HUES64 (cell line): ENCODE results near the gene CDH4.

Experiments
- H3K27ac ChIP-seq: 2 replicates; pipeline ENCODE4 v1.7.0; 2013; ENCODE audit warnings: low read depth, low read length, inconsistent platforms
- H3K27me3 ChIP-seq: 2 replicates; pipeline ENCODE4 v1.6.1; 2013; ENCODE audit warnings: mild to moderate bottlenecking, low read length; ENCODE audit not compliant: insufficient read depth
- H3K36me3 ChIP-seq: 2 replicates; pipeline ENCODE4 v1.6.1; 2013; ENCODE audit warnings: mild to moderate bottlenecking, low read length; ENCODE audit not compliant: insufficient read depth
- H3K4me1 ChIP-seq: 2 replicates; pipeline ENCODE4 v1.6.1; 2013; ENCODE audit warnings: mild to moderate bottlenecking, low read length, moderate library complexity; ENCODE audit not compliant: insufficient read depth
- H3K4me3 ChIP-seq: 2 replicates; pipeline ENCODE4 v1.5.1; 2013; ENCODE audit warnings: mild to moderate bottlenecking, low read length, moderate library complexity
- H3K9ac ChIP-seq: 2 replicates; pipeline ENCODE4 v1.6.1; 2013; ENCODE audit warnings: mild to moderate bottlenecking, low read depth, low read length
- H3K9me3 ChIP-seq: 2 replicates; pipeline ENCODE4 v1.6.1; 2013; ENCODE audit warnings: low read depth, low read length; ENCODE audit not compliant: insufficient read depth
- WGBS: fragments of 150-250, 120-280 bp; methylation state at CpG from one replicate; pipeline ENCODE4 v1.1.7; 2013; ENCODE audit warnings: missing lambda C conversion rate; 5-methylcytosine and 5-hydroxymethylcytosine counted together

The CDH4 gene

DNA sequence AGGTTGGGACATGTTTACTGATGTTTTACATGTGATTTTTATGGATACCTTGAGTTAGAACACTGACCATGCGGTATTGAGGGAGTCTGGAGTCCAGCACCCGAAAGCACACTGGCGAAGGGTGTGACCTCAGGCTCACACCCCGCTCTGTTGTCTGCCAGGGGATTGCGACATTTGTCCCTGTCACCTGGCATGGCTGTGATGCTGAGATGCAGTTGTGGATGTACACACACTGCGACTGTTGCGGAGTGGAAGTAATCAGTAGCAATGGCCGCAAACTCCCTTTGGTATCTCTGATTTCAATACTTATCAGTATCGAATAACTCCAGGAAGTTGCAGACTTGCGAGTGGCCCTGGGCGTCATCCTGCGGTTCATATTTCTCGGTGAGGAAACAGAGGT is 43.2 kb downstream of the CDH4 start:
- no peak overlapping the region for H3K9ac ChIP-seq
- WGBS: 94% methylated on average over 13 of the region's 13 CpGs
- no peaks in the 10 kb centered on the region for H3K36me3 ChIP-seq
- no peak overlapping the region for H3K4me3 ChIP-seq
- H3K27ac ChIP-seq: no peak overlapping the region
- H3K4me1 ChIP-seq: no peaks in the 10 kb centered on the region
- no peaks in the 10 kb centered on the region for H3K9me3 ChIP-seq
- H3K27me3 ChIP-seq: no peaks in the 10 kb centered on the region

DNA sequence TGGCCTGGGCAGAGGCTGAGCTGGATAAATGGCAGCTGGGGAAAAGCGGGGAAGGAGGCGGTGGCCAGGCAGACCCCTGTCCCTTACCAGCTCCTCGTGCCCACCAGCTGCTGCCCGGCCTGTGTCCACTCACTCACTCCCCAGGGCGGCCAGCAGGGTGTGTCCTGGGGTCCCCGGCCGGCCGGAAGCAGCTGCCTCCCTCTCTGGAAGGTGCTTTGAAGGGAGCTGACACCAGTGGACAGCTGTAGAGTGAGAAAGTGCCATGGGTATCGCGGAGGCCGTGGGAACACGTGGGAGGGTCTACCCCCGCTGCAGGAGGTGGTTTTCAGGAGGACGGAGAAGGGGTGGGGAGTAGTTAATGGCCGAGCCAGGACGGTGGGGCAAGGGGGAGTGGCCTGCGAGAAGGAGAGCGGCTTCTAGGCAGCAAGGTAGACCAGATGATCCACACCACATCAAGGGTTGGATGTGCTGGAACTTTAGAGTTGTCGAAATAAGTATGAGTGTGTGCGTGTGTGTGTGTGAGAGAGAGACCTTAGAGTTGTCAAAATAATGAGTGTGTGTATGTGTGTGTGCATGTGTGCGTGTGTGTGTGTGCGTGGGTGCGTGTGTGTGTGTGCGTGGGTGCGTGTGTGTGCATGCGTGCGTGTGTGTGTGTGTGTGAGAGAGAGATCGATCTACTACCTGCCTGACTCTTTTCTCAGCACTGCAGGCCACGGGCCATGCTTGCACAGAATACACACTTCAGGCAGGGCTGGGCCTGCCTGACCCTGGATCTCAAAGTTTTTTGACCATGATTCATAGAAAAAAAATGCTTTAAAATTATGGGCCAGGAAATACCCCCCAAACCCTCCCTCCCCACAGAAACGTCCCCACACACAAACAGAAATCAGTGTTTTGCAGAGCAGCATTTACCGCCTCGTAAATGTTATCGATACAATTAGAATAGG is 43.9 kb downstream of the CDH4 start:
- no peaks in the 10 kb centered on the region for H3K27me3 ChIP-seq
- no peak overlapping the region for H3K9ac ChIP-seq
- no peaks in the 10 kb centered on the region for H3K36me3 ChIP-seq
- no peaks in the 10 kb centered on the region for H3K4me1 ChIP-seq
- no peaks in the 10 kb centered on the region for H3K9me3 ChIP-seq
- no peak overlapping the region for H3K27ac ChIP-seq
- no peak overlapping the region for H3K4me3 ChIP-seq
- 77% methylated on average over 33 of the region's 33 CpGs for WGBS

DNA sequence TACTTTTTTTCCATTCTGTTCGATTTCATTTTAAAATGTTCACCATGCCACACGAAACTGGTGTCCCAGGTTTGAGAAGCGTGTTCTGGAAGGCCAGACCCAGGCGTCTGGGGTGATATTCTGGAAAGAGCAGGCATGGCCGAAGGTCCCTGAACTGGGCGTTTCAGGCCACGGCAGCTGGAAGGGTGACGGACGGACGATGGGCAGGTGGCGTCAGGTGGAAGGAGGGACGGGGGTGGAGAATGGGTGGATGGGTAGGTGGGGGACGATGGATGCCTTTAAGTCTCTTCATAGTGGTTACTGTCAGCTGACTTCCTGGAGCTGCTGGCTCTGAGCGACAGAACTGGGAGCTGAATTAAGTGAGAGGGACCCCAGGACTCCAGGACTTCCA is 44.6 kb downstream of the CDH4 start:
- H3K36me3 ChIP-seq: no peaks in the 10 kb centered on the region
- H3K4me3 ChIP-seq: no peak overlapping the region
- H3K9me3 ChIP-seq: no peaks in the 10 kb centered on the region
- H3K27ac ChIP-seq: no peak overlapping the region
- WGBS: 87% methylated on average over 14 of the region's 14 CpGs
- H3K27me3 ChIP-seq: no peaks in the 10 kb centered on the region
- no peaks in the 10 kb centered on the region for H3K4me1 ChIP-seq
- H3K9ac ChIP-seq: no peak overlapping the region

DNA sequence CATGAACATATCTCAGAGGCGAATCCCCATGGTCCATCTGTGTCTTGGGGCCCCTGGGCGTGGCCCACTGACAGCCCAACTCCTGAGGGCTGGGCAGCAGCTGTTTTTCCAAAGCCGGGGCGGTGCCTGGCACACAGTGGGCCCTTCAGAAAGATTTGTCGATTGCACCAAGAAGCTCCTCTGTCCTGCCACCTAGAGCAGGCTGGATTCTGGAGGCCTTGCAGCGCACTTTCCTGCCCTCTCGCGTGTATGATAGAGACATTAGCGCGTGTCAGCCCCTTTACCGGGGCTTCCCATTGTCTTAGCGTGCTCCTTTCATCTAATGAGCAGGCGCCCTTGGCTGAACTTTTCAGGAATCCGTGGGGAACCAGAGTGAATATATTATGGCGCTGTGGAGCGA is 45.4 kb downstream of the CDH4 start:
- Histone ChIP-seq H3K4me1 (no peaks in the 10 kb centered on the region), H3K27ac (no peak overlapping the region), H3K9ac (no peak overlapping the region), H3K36me3 (no peaks in the 10 kb centered on the region), H3K4me3 (no peak overlapping the region), H3K27me3 (no peaks in the 10 kb centered on the region), H3K9me3 (no peaks in the 10 kb centered on the region)
- 96% methylated on average over 16 of the region's 16 CpGs for WGBS

DNA sequence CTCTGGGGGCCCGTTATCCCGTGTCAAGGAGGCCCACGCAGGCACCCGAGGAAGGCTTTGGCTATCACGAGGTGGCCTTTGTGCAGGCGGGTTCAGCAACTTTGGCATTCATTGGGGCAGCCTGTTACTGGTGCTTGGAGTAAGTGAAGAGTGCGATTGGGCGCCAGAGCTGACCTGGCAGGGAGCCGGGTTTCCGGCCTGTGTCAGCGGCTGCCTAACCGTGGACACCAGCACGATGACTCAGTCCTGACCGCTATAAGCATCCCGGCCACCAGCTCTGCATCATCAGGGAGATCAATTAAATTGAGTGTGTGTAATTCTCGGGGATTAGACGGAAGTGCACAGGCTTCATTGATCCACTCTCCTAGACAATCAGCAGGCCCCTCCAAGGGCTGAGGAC is 45.9 kb downstream of the CDH4 start:
- H3K36me3 ChIP-seq: no peaks in the 10 kb centered on the region
- no peaks in the 10 kb centered on the region for H3K27me3 ChIP-seq
- H3K9me3 ChIP-seq: no peaks in the 10 kb centered on the region
- no peak overlapping the region for H3K9ac ChIP-seq
- no peak overlapping the region for H3K4me3 ChIP-seq
- no peaks in the 10 kb centered on the region for H3K4me1 ChIP-seq
- WGBS: 97% methylated on average over 17 of the region's 17 CpGs
- H3K27ac ChIP-seq: no peak overlapping the region

DNA sequence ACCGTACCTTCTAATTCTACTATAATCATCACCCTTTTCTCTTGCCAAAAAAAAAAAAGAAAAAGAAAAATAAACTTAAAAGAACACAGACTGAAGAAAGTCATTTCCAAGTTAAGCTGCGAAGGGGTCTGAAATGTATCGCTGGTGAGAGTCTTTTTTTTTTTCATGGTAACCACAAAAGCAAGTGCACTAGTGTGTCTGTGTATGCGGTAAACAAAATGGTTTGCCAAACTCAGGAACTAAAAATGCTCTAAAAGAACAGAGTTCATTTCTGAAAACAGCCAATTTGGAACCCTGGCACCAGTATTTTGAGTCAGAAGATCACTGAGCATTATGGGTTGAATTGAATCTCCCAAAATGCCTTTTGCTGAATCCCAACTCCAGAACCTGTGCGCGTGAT is 46.6 kb downstream of the CDH4 start:
- H3K9me3 ChIP-seq: no peaks in the 10 kb centered on the region
- no peaks in the 10 kb centered on the region for H3K36me3 ChIP-seq
- no peak overlapping the region for H3K27ac ChIP-seq
- no peak overlapping the region for H3K9ac ChIP-seq
- WGBS: 93% methylated on average over 6 of the region's 6 CpGs
- H3K4me3 ChIP-seq: no peak overlapping the region
- H3K4me1 ChIP-seq: no peaks in the 10 kb centered on the region
- no peaks in the 10 kb centered on the region for H3K27me3 ChIP-seq

DNA sequence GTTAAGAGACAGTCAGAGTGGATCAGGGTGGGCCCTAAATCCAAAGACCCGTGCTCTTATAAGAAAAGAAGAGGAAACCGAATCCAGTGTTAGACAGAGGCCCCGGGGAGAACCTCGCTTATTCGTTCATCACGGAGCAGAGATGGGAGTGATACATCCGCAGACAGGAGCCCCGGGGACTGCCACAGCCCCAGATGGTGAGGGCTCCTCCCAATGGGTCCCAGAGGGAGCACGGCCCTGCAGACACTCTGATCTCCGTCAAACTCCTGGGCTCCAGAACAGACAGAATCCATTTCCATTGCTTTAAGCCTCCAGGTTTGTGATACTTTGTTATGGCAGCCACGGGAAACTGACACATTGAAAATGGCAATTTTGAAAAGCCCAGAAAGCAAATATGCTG is 47.0 kb downstream of the CDH4 start:
- WGBS: 88% methylated on average over 11 of the region's 11 CpGs

DNA sequence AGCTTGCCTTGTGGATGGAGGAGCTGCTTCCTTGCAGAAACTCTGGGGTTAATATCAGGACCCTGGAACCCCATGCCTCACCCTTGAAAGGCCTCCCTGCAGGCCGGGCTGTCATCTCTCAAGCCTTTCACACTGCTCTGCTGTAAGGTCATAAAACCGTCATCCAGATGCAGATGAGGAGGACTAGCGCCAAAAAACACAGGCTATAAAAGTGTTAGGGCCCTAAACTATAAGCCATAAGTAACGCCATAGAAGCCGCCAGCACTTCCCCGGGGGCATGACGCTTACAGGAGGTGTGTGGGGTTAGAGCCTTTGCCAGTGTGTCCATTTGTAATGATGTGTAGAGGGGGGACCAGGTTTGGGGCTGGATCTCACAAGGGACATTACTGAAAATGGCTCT is 47.6 kb downstream of the CDH4 start:
- WGBS: 93% methylated on average over 7 of the region's 7 CpGs
- H3K9ac ChIP-seq: no peak overlapping the region
- no peaks in the 10 kb centered on the region for H3K4me1 ChIP-seq
- no peak overlapping the region for H3K27ac ChIP-seq
- no peaks in the 10 kb centered on the region for H3K36me3 ChIP-seq
- H3K27me3 ChIP-seq: no peaks in the 10 kb centered on the region
- no peaks in the 10 kb centered on the region for H3K9me3 ChIP-seq
- H3K4me3 ChIP-seq: no peak overlapping the region

More for the DNA sequence above, 47.0 kb downstream of the CDH4 start:
- H3K27me3 ChIP-seq: no peaks in the 10 kb centered on the region
- H3K4me3 ChIP-seq: no peak overlapping the region
- H3K36me3 ChIP-seq: no peaks in the 10 kb centered on the region
- H3K9me3 ChIP-seq: no peaks in the 10 kb centered on the region
- H3K27ac ChIP-seq: no peak overlapping the region
- no peaks in the 10 kb centered on the region for H3K4me1 ChIP-seq
- H3K9ac ChIP-seq: no peak overlapping the region

DNA sequence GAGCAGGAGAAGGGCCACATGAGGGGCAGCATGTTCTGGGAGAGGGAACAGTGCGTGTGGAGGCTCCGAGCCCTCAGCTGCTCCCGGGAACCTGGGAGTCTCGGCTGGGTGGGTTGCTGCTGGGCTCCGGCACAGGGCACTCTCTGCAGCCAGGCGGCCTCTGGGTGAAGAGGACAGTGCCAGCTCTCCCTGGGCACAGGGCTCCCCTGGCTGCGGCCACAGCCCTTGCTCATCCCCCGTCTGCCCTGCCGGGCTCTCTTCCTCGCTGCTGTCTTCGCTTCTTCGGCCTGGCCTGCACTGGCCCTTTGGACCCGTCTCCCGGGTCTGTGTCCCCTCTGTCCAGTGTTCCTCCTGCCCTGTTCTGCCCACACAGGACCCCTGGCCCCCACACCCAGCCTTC is 48.2 kb downstream of the CDH4 start:
- H3K4me1 ChIP-seq: no peaks in the 10 kb centered on the region

DNA sequence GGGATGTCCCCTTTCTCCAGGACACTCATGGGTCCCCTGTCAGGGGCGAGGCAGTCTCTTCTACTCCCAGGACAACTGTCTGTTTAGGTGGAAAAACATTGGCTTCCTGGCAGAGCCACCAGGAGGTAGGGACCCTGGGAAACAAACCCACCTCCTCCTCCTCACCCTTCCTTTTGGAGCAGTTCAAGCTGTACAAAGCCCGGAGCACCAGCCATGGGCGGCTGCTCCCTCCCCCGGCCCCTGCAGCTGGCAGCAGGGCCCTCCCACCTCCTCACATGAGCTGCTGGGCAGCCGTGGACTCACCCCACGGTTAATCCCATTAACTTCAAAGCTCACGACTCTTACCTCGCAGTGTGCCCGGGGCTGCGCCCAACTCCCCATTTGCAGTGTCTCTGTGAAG is 48.6 kb downstream of the CDH4 start:
- no peaks in the 10 kb centered on the region for H3K9me3 ChIP-seq
- H3K4me3 ChIP-seq: no peak overlapping the region
- WGBS: 79% methylated on average over 10 of the region's 10 CpGs
- no peaks in the 10 kb centered on the region for H3K36me3 ChIP-seq
- H3K27ac ChIP-seq: no peak overlapping the region
- H3K9ac ChIP-seq: no peak overlapping the region
- no peaks in the 10 kb centered on the region for H3K27me3 ChIP-seq
- H3K4me1 ChIP-seq: no peaks in the 10 kb centered on the region; the same call in 1 of the 2 replicates

More for the DNA sequence above, 48.2 kb downstream of the CDH4 start:
- H3K36me3 ChIP-seq: no peaks in the 10 kb centered on the region
- H3K4me3 ChIP-seq: no peak overlapping the region
- no peak overlapping the region for H3K9ac ChIP-seq
- H3K27ac ChIP-seq: no peak overlapping the region
- no peaks in the 10 kb centered on the region for H3K9me3 ChIP-seq
- H3K27me3 ChIP-seq: no peaks in the 10 kb centered on the region
- WGBS: 86% methylated on average over 14 of the region's 14 CpGs

DNA sequence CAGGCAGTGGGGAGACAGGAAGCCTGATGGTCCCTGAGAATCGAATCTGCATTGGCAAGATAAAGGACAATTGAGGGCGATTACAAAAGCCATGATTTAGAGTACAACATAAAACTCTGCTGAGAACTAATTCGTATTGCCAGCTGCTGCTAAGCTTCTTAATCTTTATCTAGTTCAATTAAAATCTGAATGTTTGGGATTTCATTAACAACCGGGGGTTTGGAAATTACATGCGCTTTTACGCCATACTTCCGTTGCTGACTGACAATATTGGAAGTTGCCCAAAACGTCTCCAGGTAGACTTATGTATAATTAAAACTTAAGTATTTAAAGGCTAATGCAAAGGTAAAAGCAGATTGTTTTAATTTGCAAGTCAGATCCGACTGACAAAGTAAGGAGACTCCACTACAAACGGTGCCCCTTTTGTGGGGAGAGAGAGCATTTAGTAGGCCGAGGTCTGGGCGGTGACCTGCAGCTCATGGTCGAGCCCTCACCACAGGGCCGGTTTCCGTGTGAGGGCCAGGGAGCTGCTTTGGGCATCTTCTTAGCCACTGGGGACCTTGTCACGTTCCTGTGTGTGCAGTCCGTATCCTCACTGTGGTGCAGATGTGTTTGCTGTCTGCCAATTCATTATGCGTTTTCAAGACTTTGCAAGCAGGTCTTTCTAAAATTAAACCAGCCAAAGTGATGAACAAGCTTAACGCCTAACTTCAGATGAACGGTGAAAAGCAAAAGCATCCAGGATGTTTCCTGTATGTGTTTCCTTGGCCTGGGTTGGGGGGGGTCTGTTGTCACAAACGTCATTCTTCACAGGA is 49.9 kb downstream of the CDH4 start:
- H3K27me3 ChIP-seq: no peaks in the 10 kb centered on the region
- H3K9me3 ChIP-seq: no peaks in the 10 kb centered on the region
- no peaks in the 10 kb centered on the region for H3K36me3 ChIP-seq
- no peak overlapping the region for H3K9ac ChIP-seq
- peaks cover 5% of the 10 kb centered on the region for H3K4me1 ChIP-seq
- no peak overlapping the region for H3K4me3 ChIP-seq
- no peak overlapping the region for H3K27ac ChIP-seq
- WGBS: 87% methylated on average over 21 of the region's 21 CpGs
